Lung (tissue), 12 donors: ENCODE results near the gene GRK2. TPM values are rescaled to one million over a fixed set of nuclear protein-coding genes. Genes with fewer than 3 reads are reported as not detected.

Experiments used
- ATAC-seq: fragments of 200-7000 bp; cut with Tn5 transposase; one replicate; pipeline ENCODE4 v1.9.1; 2020; ENCODE audit warnings: moderate number of reproducible peaks; ENCODE audit not compliant: insufficient read depth, low FRiP score
- DNase-seq, 3 donors: peaks; one replicate each; pipeline ENCODE4 v3.0.0-alpha.2; 2013 to 2017
- H3K27ac ChIP-seq, 2 donors: one replicate each; pipeline ENCODE4 v1.5.1; 2013; ENCODE audit warnings: mild to moderate bottlenecking in 2 of 2, moderate library complexity in 2 of 2, control low read depth in 1 of 2, inconsistent platforms in 1 of 2, low read depth in 1 of 2, low read length in 1 of 2
- H3K27me3 ChIP-seq, 3 donors: one replicate each; pipeline ENCODE4 v1.5.1; 2013; ENCODE audit warnings: low read length in 2 of 3; ENCODE audit not compliant: control insufficient read depth in 3 of 3, insufficient read depth in 3 of 3
- H3K36me3 ChIP-seq, 4 donors: one replicate each; pipeline ENCODE4 v1.5.1; 2013; ENCODE audit warnings: low read length in 4 of 4, mild to moderate bottlenecking in 1 of 4, moderate library complexity in 1 of 4; ENCODE audit not compliant: control insufficient read depth in 4 of 4, insufficient read depth in 4 of 4
- H3K4me1 ChIP-seq, 5 donors: one replicate each; pipeline ENCODE4 v1.5.1; 2013; ENCODE audit warnings: low read length in 5 of 5, mild to moderate bottlenecking in 2 of 5, moderate library complexity in 1 of 5; ENCODE audit not compliant: control insufficient read depth in 5 of 5, insufficient read depth in 5 of 5
- H3K4me3 ChIP-seq: one replicate; pipeline ENCODE4 v1.5.1; 2013; ENCODE audit warnings: mild to moderate bottlenecking, control low read depth, moderate library complexity
- H3K9ac ChIP-seq, 2 donors: one replicate each; pipeline ENCODE4 v1.5.1; 2013; ENCODE audit warnings: low read length in 2 of 2, control low read depth in 1 of 2; ENCODE audit not compliant: insufficient read depth in 1 of 2
- H3K9me3 ChIP-seq, 4 donors: one replicate each; pipeline ENCODE4 v1.5.1; 2013; ENCODE audit warnings: low read length in 3 of 4, mild to moderate bottlenecking in 1 of 4, moderate library complexity in 1 of 4; ENCODE audit not compliant: control insufficient read depth in 4 of 4, insufficient read depth in 3 of 4
- WGBS, 2 donors: extraction: QIAGEN DNeasy Blood & Tissue Kit; methylation state at CpG; one replicate each; pipeline ENCODE4 v1.1.7; 2013; 5-methylcytosine and 5-hydroxymethylcytosine counted together
- polyA plus RNA-seq, 2 donors: library from polyadenylated mRNA; stranded (reverse); fragments of 200-250 nt; gene quantifications; one replicate each; pipeline ENCODE4 v1.2.1, GENCODE V29; 2013
- total RNA-seq, 2 donors: library from RNA; depleted of rRNA in 1 of 2; stranded (reverse); fragments of >200 nt in 1 of 2; gene quantifications; one replicate each; pipeline ENCODE4 v1.2.1, GENCODE V29; 2014 to 2021
- TF ChIP-seq, protein P1 (sequence below): IDR thresholded peaks from 2 replicates; pipeline ENCODE4 v1.5.1; 2012; ENCODE audit warnings: mild to moderate bottlenecking; ENCODE audit errors: control extremely low read depth, extremely low read depth
- donor health status: control.
- donor health status: control.
- donor health status: Bipolar disorder and iron deficiency.
- donor health status: healthy.
- donor health status: DM: yes; HTN: yes; CAD: no.

Gene GRK2
- total and polyA plus RNA-seq, 4 donors = 37.1 to 130 (median 97.5) TPM

DNA sequence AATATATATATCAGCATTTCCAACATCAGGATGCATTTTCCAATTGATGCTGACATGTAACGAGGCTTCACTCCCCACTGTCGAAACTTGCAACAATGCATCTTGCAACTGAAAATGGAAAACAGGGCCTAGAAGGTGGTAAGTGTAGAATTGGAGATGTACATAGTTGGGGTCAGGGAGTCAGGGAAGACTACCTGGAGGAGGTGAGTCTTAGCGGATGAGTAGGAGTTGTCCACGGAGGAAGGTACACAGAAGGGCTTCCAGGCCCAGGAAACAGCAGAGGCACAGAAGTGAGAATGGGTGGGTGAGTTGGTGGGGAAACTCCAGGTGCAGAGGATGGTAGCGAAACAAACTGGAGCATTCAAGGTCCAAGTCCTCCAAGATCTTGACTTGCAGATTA lies 2.0 kb upstream of the GRK2 start:
- Histone ChIP-seq H3K27ac (no peak overlapping the region), H3K9me3 (no peaks in the 10 kb centered on the region), H3K36me3 (peaks cover 0 to 5% (median 2%) of the 10 kb centered on the region in 4 donors), H3K27me3 (no peaks in the 10 kb centered on the region), H3K4me1 (peaks cover under 1 to 35% (median 19%) of the 10 kb centered on the region in 5 donors), H3K9ac (no peak overlapping the region), H3K4me3 (no peak overlapping the region)
- ATAC-seq = no peak
- TF ChIP-seq, protein P1, sequence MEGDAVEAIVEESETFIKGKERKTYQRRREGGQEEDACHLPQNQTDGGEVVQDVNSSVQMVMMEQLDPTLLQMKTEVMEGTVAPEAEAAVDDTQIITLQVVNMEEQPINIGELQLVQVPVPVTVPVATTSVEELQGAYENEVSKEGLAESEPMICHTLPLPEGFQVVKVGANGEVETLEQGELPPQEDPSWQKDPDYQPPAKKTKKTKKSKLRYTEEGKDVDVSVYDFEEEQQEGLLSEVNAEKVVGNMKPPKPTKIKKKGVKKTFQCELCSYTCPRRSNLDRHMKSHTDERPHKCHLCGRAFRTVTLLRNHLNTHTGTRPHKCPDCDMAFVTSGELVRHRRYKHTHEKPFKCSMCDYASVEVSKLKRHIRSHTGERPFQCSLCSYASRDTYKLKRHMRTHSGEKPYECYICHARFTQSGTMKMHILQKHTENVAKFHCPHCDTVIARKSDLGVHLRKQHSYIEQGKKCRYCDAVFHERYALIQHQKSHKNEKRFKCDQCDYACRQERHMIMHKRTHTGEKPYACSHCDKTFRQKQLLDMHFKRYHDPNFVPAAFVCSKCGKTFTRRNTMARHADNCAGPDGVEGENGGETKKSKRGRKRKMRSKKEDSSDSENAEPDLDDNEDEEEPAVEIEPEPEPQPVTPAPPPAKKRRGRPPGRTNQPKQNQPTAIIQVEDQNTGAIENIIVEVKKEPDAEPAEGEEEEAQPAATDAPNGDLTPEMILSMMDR = no peak
- DNase-seq = no peak
- WGBS, 2 donors = 92 to 94% methylated on average over 5 of the region's 5 CpGs

DNA sequence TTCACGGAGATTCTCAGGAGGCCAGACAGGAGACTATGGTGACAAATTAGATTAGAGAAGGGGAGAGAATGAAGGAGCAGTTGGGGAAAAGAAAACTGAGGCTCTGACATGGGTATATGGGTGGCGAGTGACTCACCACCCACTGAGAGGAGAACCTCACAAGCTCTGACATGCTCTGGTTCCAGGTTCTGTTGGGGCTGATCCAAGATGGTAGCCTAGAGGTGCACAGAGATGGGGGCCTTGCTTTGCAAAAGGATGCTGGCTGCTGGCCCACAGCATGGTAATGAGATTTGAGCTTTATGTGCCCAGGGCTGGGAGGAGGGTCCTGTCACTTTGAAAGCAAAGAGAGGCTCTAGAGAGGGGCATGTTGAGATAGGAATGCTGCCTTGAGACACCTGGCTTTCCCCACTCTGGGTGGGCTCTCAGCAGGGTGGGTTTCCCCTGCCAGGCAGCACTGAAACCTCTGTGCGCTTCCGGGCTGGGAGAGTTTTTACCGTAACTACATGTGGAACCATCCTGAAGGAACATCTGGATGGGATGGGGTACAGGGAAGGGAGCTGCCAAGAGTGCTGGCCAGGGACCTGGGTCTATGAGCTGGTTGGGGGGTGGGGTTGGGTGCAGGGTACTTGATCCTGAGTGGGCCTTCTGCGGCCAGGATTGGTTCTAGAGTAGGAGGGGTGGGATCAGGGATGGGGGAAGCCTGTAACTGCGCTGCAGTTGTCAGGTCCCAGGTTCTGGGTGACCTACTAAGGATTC lies 1.2 kb upstream of the GRK2 start:
- Histone ChIP-seq H3K9ac (no peak overlapping the region), H3K27ac (no peak overlapping the region), H3K9me3 (no peaks in the 10 kb centered on the region), H3K36me3 (peaks cover 0 to 5% (median 2%) of the 10 kb centered on the region in 4 donors), H3K4me1 (peaks cover 6 to 43% (median 26%) of the 10 kb centered on the region in 5 donors), H3K4me3 (no peak overlapping the region), H3K27me3 (no peaks in the 10 kb centered on the region)
- DNase-seq (no peak), ATAC-seq (no peak)
- TF ChIP-seq, protein P1 = no peak
- 91 to 95% methylated on average over 7 of the region's 7 CpGs for WGBS, 2 donors

DNA sequence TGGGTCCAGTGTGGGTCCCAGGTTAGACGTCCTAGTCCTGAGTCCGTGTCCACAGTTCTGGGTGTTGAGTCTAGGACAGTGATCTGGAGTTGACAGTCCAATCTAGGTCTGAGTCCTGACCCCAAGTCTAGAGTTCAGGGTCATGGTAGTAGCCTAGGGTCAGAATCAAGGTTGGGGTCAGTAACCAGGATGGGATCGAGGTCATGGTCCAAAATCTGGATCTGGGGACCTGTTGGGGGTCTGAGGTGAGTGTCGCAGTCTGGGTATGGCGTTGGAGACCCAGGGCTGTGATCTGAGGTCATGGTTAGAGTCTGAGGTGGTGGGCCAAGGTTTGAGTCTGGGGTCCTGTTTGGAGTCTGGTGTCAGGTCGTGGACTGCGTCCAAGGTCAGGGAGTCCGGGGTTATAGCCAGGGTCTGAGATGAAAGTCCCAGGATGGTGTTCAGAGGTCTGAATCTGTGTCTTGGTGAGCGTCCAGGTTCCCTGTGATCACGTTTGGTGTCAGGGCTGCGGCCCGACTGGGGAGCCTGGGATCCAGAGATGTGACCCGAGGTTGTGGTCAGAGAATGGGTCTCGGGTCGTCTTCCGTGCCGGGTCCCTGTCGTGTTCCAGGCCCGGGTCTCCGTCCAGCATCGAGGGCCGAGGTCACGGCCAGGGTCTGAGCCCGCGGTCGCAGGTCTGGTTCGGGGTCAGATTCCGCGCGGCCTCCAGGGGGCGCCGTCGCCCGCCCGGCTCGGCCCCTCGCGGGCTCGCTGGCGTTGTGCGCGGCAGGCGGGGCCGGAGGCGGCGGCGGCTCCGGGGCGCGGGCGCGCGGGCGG lies 432 bp upstream of the GRK2 start:
- WGBS, 2 donors = 12 to 29% methylated on average over 27 to 54 of the region's 54 CpGs
- peak overlapping the region; percentile 27 to 51 for H3K27ac ChIP-seq
- H3K4me1 ChIP-seq = peaks cover 6 to 50% (median 32%) of the 10 kb centered on the region in 5 donors
- H3K27me3 ChIP-seq = no peaks in the 10 kb centered on the region
- H3K4me3 ChIP-seq = no peak overlapping the region
- TF ChIP-seq, protein P1 = peak; percentile 74
- H3K9me3 ChIP-seq = no peaks in the 10 kb centered on the region
- H3K36me3 ChIP-seq = peaks cover 0 to 5% (median 2%) of the 10 kb centered on the region in 4 donors
- ATAC-seq (peak; percentile 79), DNase-seq (peak; percentile 68 to 82 (median 77))
- no peak overlapping the region for H3K9ac ChIP-seq
